ENCODE measurements around the gene RASA3.

The RASA3 gene

DNA sequence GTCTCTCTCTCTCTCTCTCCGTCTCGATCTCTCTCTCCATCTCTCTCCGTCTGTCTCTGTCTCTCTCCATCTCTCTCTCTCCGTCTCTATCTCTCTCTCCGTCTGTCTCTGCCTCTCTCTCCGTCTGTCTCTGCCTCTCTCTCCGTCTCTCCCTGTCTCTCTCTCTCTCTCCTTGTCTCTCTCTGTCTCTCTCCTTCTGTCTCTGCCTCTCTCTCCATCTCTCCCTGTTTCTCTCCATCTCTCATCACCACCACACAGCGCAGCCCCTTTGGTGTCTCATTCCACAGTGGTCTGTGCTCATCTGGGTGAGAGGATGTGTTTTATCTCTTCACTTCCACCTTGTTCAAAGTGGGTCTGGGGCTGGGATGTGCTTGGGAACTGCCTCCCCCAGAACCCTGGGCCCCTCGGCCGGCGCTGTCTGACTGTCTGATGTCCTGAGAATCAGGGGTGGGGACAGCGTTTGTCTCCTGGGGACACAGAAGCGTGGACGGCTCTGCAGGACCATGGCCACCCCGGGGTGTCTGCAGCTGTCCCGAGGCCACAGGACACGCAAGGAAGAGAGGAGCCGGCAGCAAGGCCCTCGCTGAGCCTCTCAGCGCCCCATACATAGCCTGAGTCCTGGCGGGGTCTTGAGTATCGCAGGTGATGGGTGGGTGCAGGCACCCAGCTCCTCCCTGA is 118.3 kb downstream of the RASA3 start:
- Mint-ChIP-seq H3K9me3 (no peaks in the 10 kb centered on the region), H3K27me3 (ENCODE audit: low read depth, poor library complexity) (peaks cover 4% of the 10 kb centered on the region), H3K36me3 (ENCODE audit: low read depth) (peaks cover 15% of the 10 kb centered on the region), H3K4me3 (no peak overlapping the region), H3K4me1 (peaks cover 11% of the 10 kb centered on the region), H3K27ac (no peak overlapping the region)
- DNase-seq = no peak
- TF ChIP-seq, protein P1, sequence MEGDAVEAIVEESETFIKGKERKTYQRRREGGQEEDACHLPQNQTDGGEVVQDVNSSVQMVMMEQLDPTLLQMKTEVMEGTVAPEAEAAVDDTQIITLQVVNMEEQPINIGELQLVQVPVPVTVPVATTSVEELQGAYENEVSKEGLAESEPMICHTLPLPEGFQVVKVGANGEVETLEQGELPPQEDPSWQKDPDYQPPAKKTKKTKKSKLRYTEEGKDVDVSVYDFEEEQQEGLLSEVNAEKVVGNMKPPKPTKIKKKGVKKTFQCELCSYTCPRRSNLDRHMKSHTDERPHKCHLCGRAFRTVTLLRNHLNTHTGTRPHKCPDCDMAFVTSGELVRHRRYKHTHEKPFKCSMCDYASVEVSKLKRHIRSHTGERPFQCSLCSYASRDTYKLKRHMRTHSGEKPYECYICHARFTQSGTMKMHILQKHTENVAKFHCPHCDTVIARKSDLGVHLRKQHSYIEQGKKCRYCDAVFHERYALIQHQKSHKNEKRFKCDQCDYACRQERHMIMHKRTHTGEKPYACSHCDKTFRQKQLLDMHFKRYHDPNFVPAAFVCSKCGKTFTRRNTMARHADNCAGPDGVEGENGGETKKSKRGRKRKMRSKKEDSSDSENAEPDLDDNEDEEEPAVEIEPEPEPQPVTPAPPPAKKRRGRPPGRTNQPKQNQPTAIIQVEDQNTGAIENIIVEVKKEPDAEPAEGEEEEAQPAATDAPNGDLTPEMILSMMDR (IDR thresholded peaks at IDR 0.05) = no peak

DNA sequence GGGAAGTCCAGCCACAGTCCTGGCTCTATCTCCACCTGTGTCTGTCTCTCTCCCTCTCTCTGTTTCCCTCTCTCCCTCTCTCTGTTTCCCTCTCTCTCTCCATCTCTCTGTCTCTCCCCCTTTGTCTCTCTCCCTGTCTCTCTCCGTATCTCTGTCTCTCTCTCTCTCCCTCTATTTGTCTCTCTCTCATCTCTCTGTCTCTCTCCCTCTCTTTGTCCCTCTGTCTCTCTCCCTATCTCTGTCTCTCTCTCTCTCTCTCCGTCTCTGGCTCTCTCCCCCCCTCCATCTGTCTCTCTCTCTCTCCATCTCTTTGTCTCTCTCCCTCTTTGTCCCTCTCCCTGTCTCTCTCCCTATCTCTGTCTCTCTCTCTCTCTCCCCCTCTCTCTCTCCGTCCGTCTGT is 119.1 kb downstream of the RASA3 start:
- peaks cover 19% of the 10 kb centered on the region for H3K36me3 Mint-ChIP-seq (ENCODE audit: low read depth)
- no peak for DNase-seq
- H3K4me1 Mint-ChIP-seq = peaks cover 11% of the 10 kb centered on the region
- TF ChIP-seq, protein P1 (IDR thresholded peaks at IDR 0.05) = no peak
- H3K9me3 Mint-ChIP-seq = no peaks in the 10 kb centered on the region
- peaks cover 5% of the 10 kb centered on the region for H3K27me3 Mint-ChIP-seq (ENCODE audit: low read depth, poor library complexity)
- no peak overlapping the region for H3K27ac Mint-ChIP-seq
- no peak overlapping the region for H3K4me3 Mint-ChIP-seq

DNA sequence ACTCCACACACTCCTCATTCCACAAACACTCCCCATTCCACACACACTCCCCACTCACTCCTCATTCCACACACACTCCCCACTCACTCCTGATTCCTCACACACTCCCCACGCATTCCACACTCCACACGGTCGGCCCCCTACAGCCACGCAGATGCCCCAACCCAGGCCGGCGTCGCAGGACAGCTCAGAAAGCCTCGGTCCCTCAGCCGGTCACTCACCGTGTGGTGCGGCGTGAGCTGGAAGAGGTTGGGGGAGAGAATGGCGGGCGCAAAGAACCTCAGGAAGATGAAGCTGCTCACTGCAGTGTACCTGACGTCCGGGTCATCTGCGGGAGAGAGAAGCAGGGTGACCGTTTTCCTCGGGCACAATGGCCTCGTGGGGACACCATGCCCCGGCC is 119.5 kb downstream of the RASA3 start:
- peaks cover 5% of the 10 kb centered on the region for H3K27me3 Mint-ChIP-seq (ENCODE audit: low read depth, poor library complexity)
- TF ChIP-seq, protein P1 (IDR thresholded peaks at IDR 0.05) = no peak
- H3K36me3 Mint-ChIP-seq (ENCODE audit: low read depth) = peaks cover 19% of the 10 kb centered on the region
- H3K4me1 Mint-ChIP-seq = peaks cover 11% of the 10 kb centered on the region
- no peak overlapping the region for H3K27ac Mint-ChIP-seq
- DNase-seq = no peak
- H3K4me3 Mint-ChIP-seq = no peak overlapping the region
- no peaks in the 10 kb centered on the region for H3K9me3 Mint-ChIP-seq

DNA sequence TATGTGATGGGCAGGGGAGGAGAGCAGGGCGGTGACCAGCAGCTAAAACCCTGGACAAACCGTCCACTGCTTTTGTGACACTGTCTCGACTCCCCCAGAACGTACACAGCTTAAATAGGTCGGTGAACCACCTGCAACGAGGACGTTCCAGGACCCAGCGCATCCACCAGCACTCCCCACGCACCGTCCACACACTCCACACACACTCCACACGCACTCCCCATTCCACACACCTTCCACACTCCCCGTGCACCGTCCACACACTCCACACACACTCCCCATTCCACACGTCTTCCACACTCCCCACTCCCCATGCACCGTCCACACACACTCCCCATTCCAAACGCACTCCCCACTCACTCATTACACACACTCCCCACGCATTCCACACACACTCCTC is 120.3 kb downstream of the RASA3 start:
- Mint-ChIP-seq H3K27ac (no peak overlapping the region), H3K27me3 (ENCODE audit: low read depth, poor library complexity) (peaks cover 5% of the 10 kb centered on the region), H3K4me3 (no peak overlapping the region), H3K4me1 (peaks cover 11% of the 10 kb centered on the region), H3K36me3 (ENCODE audit: low read depth) (peaks cover 19% of the 10 kb centered on the region), H3K9me3 (no peaks in the 10 kb centered on the region)
- TF ChIP-seq, protein P1 (IDR thresholded peaks at IDR 0.05) = no peak
- DNase-seq = no peak

DNA sequence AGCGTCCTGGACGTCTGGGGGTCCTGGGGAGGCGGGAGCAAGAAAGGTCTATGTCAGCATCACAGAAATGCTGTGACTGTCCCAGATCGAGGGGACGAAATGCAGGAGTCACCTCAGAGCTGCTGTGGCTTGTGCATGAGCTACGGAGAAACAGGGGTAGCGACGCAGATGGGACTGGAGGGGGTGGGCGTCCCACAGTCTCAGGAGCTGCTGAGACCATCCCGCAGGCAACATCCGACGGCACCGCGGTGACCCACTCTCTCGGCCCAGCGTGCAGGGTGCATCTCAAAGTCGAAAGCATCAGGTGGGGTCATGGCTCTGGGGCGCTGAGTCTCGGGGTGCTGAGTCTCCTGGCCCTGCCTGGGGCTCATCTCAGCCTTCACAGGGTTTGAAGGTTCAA is 121.2 kb downstream of the RASA3 start:
- Mint-ChIP-seq H3K4me1 (peaks cover 10% of the 10 kb centered on the region), H3K9me3 (no peaks in the 10 kb centered on the region)

More for the DNA sequence above, 121.2 kb downstream of the RASA3 start:
- TF ChIP-seq, protein P1 (IDR thresholded peaks at IDR 0.05) = no peak
- peaks cover 5% of the 10 kb centered on the region for H3K27me3 Mint-ChIP-seq (ENCODE audit: low read depth, poor library complexity)
- H3K36me3 Mint-ChIP-seq (ENCODE audit: low read depth) = peaks cover 19% of the 10 kb centered on the region
- no peak overlapping the region for H3K4me3 Mint-ChIP-seq
- DNase-seq = no peak
- peak overlapping the region; percentile 82 for H3K27ac Mint-ChIP-seq
